K562 (cell line): ENCODE measurements around the gene BPHL. TPM values are rescaled to one million over a fixed set of nuclear protein-coding genes. Genes with fewer than 3 reads are reported as not detected.
"Not testable (repeated sequence)": the region's sequence is repeated elsewhere in the genome, so short reads cannot be mapped to it uniquely, and the experiment has no call there.

Source experiments
- ATAC-seq: fragments of 200-7000 bp; cut with Tn5 transposase; 3 replicates; pipeline ENCODE4 v1.9.1; 2020; ENCODE audit warnings: moderate library complexity
- BruUV-seq: library from RNA; stranded (reverse); fragments of 400-500 nt; replicated peaks from 2 replicates; lab custom pipeline; 2021; lab: Mats Ljungman, UMichigan
- CTCF ChIA-PET: fragments of 300-600 bp; formaldehyde crosslinking; extraction: SDS; loops from one replicate; lab custom pipeline; 2021; ENCODE audit warnings: low intra/inter-chr PET ratio; lab: Yijun Ruan, JAX
- POLR2A ChIA-PET: fragments of 300-600, 350-650 bp; sonication (Branson Sonifier 250); formaldehyde crosslinking; extraction: SDS; loops from one replicate; lab custom pipeline; 2021; ENCODE audit warnings: antibody characterized with exemption, inconsistent platforms; lab: Yijun Ruan, JAX
- DNase-seq, 4 experiments: peaks; one replicate each; pipeline versions ENCODE4 v3.0.0 to v3.0.0-alpha.2; 2011 to 2018; ENCODE audit warnings: low spot score in 3 of 4, mixed read lengths in 3 of 4; ENCODE audit errors: extremely low read depth in 1 of 4
- FAIRE-seq: peaks from 2 replicates; lab custom pipeline; 2011; peaks lifted over from hg19 to GRCh38; lab: Jason Lieb, UNC
- H2AFZ ChIP-seq: 2 replicates; pipeline ENCODE4 v1.6.0; 2011; ENCODE audit warnings: low read depth, low read length, control low read depth, inconsistent platforms
- H3K27ac ChIP-seq: fragments of 200-600 bp; 3 replicates; pipeline ENCODE4 v1.8.0; 2011; ENCODE audit warnings: low read depth, mild to moderate bottlenecking, control low read depth, inconsistent platforms, low read length, moderate library complexity, mixed read lengths; ENCODE audit errors: extremely low read depth
- H3K27me3 ChIP-seq, 2 experiments: fragments of 300-600 bp in 1 of 2; 2 replicates in 1 of 2; 3 replicates in 1 of 2; pipeline versions ENCODE4 v1.6.0 to v1.8.0; 2011; ENCODE audit warnings: inconsistent platforms in 2 of 2, low read length in 2 of 2, mild to moderate bottlenecking in 1 of 2, mixed read lengths in 1 of 2, moderate library complexity in 1 of 2; ENCODE audit not compliant: control insufficient read depth in 2 of 2, insufficient read depth in 2 of 2
- H3K36me3 ChIP-seq: fragments of 300-600 bp; 3 replicates; pipeline ENCODE4 v1.8.0; 2011; ENCODE audit warnings: mild to moderate bottlenecking, low read length, inconsistent platforms; ENCODE audit not compliant: control insufficient read depth, insufficient read depth
- H3K4me1 ChIP-seq, 2 experiments: fragments of 200-600 bp in 1 of 2; replicated peaks in 1 of 2; 2 replicates in 1 of 2; 3 replicates in 1 of 2; pipeline versions ENCODE4 v1.5.1 to v1.8.0; 2011; ENCODE audit warnings: inconsistent platforms in 2 of 2, low read length in 2 of 2, mild to moderate bottlenecking in 1 of 2, mixed read lengths in 1 of 2, moderate library complexity in 1 of 2; ENCODE audit not compliant: control insufficient read depth in 2 of 2, insufficient read depth in 2 of 2
- H3K4me2 ChIP-seq: 2 replicates; pipeline ENCODE4 v1.6.1; 2011; ENCODE audit warnings: low read length, control low read depth, inconsistent platforms, mixed read lengths; ENCODE audit not compliant: insufficient read depth
- H3K4me3 ChIP-seq: fragments of 200-600 bp; sonication (generic), shearing (Covaris generic); 2 replicates; pipeline ENCODE4 v1.5.1; 2016; ENCODE audit warnings: control low read depth, inconsistent platforms
- H3K79me2 ChIP-seq: fragments of 200-600 bp; 3 replicates; pipeline ENCODE4 v1.8.0; 2011; ENCODE audit warnings: low read length, inconsistent platforms; ENCODE audit not compliant: control insufficient read depth, insufficient read depth
- H3K9ac ChIP-seq, 2 experiments: 2 replicates each; pipeline versions ENCODE4 v1.6.0 to v1.6.1; 2011; ENCODE audit warnings: low read depth in 2 of 2, low read length in 2 of 2, control low read depth in 1 of 2, inconsistent platforms in 1 of 2, mild to moderate bottlenecking in 1 of 2, mixed read lengths in 1 of 2; ENCODE audit not compliant: insufficient read depth in 1 of 2
- H3K9me1 ChIP-seq: one replicate; pipeline ENCODE4 v1.6.0; 2011; ENCODE audit warnings: inconsistent platforms, mild to moderate bottlenecking, low read length, moderate library complexity; ENCODE audit not compliant: control insufficient read depth, insufficient read depth
- H3K9me3 ChIP-seq: replicated peaks from 2 replicates; pipeline ENCODE4 v1.5.1; 2011; ENCODE audit warnings: low read depth, low read length, inconsistent platforms; ENCODE audit not compliant: control insufficient read depth, insufficient read depth
- H4K20me1 ChIP-seq: replicated peaks from 2 replicates; pipeline ENCODE4 v1.6.1; 2011; ENCODE audit warnings: low read length, inconsistent platforms, mixed read lengths; ENCODE audit not compliant: control insufficient read depth, insufficient read depth
- C11orf30 ChIP-seq: fragments of 450-650 bp; IDR thresholded peaks from 2 replicates; pipeline ENCODE4 v1.6.1; 2016; ENCODE audit warnings: low read depth, mild to moderate bottlenecking
- FOXA3 ChIP-seq, 2 experiments: fragments of 450-650 bp in 1 of 2; sonication (generic) in 1 of 2; formaldehyde crosslinking; IDR thresholded peaks in 1 of 2; conservative IDR thresholded peaks in 1 of 2; 2 replicates each; pipeline versions ENCODE4 v1.4.0 to v1.8.0; 2020 to 2022; ENCODE audit warnings: mild to moderate bottlenecking in 2 of 2, missing genetic modification reagents in 1 of 2
- FOXK2 ChIP-seq, 2 experiments: fragments of 450-650 bp; IDR thresholded peaks in 1 of 2; conservative IDR thresholded peaks in 1 of 2; 2 replicates each; pipeline ENCODE4 v1.6.1; 2016; ENCODE audit warnings: low read depth in 2 of 2, mild to moderate bottlenecking in 1 of 2
- NFE2 ChIP-seq: IDR thresholded peaks from 2 replicates; pipeline ENCODE4 v1.6.1; 2014; ENCODE audit warnings: antibody characterized with exemption, low read depth
- POLR2B ChIP-seq: fragments of 450-650 bp; IDR thresholded peaks from 2 replicates; pipeline ENCODE4 v1.6.1; 2018; ENCODE audit warnings: low read depth; ENCODE audit not compliant: partially characterized antibody
- SMAD1 ChIP-seq: fragments of 150-350 bp; IDR thresholded peaks from 2 replicates; pipeline ENCODE4 v1.6.1; 2014; ENCODE audit warnings: low read length, low read depth; ENCODE audit not compliant: partially characterized antibody
- ZNF316 ChIP-seq: fragments of 450-650 bp; IDR thresholded peaks from 2 replicates; pipeline ENCODE4 v1.6.1; 2016
- WGBS: fragments of 100-300 bp; shearing (Covaris generic); methylation state at CpG from one replicate; pipeline ENCODE4 v1.1.6; 2016; ENCODE audit warnings: low coverage, mixed read lengths; ENCODE audit not compliant: insufficient coverage; ENCODE audit errors: missing lambda C conversion rate; 5-methylcytosine and 5-hydroxymethylcytosine counted together
- in situ Hi-C: fragments of 300-500 bp; cut with MboI; formaldehyde crosslinking; loops from 4 replicates; pipeline ENCODE4 v1.15.0; 2018; ENCODE audit warnings: inconsistent platforms, mixed read lengths
- intact Hi-C: fragments of 100-400 bp; cut with micrococcal nuclease; formaldehyde crosslinking; loops from 2 replicates; pipeline ENCODE4 v1.14.2; 2022
- polyA plus RNA-seq, 8 experiments: library from polyadenylated mRNA; depleted of rRNA in 4 of 8; stranded (reverse) in 5 of 8; unstranded in 3 of 8; fragments of >200 nt; fragmentation: Nextera tagmentation in 2 of 8; fragmentation: Illumina TruSeq in 1 of 8; extraction: Ambion mirVana in 2 of 8; extraction: Trizol in 1 of 8; gene quantifications; 2 replicates each; pipeline versions ENCODE4 v1.2.1 to v1.2.3, GENCODE V29; 2011 to 2014; ENCODE audit warnings: inconsistent platforms in 1 of 8, missing spikeins in 1 of 8
- total RNA-seq, 7 experiments: library from RNA; depleted of rRNA in 6 of 7; stranded (reverse); fragments of >200 nt in 6 of 7; fragmentation: Illumina TruSeq in 2 of 7; extraction: Trizol in 2 of 7; gene quantifications; 2 replicates each; pipeline versions ENCODE4 v1.2.1 to v1.2.3, GENCODE V29; 2011 to 2021; ENCODE audit warnings: low replicate concordance in 1 of 7
- TF ChIP-seq, protein P1 (sequence below), 2 experiments: fragments of 250-450 bp in 1 of 2; fragments of 450-650 bp in 1 of 2; sonication (Bioruptor Pico) in 1 of 2; IDR thresholded peaks; 2 replicates each; pipeline versions ENCODE4 v1.6.1 to v1.8.0; 2016 to 2021; ENCODE audit warnings: mild to moderate bottlenecking in 2 of 2, moderate library complexity in 2 of 2, missing compliant biosample characterization in 1 of 2, missing genetic modification characterization in 1 of 2
- TF ChIP-seq, protein P2 (sequence below), 2 experiments: IDR thresholded peaks in 1 of 2; conservative IDR thresholded peaks in 1 of 2; 2 replicates each; pipeline ENCODE4 v1.6.1; 2016; ENCODE audit warnings: low read depth in 2 of 2, mild to moderate bottlenecking in 1 of 2, missing compliant biosample characterization in 1 of 2, missing genetic modification characterization in 1 of 2, moderate library complexity in 1 of 2

Gene BPHL
- total and polyA plus RNA-seq, 9 of the 15 experiments (the other 6 are each of a cell fraction or from before 2014, with no cell fraction given), result 3.5 to 17.4 (median 8.2) TPM

DNA sequence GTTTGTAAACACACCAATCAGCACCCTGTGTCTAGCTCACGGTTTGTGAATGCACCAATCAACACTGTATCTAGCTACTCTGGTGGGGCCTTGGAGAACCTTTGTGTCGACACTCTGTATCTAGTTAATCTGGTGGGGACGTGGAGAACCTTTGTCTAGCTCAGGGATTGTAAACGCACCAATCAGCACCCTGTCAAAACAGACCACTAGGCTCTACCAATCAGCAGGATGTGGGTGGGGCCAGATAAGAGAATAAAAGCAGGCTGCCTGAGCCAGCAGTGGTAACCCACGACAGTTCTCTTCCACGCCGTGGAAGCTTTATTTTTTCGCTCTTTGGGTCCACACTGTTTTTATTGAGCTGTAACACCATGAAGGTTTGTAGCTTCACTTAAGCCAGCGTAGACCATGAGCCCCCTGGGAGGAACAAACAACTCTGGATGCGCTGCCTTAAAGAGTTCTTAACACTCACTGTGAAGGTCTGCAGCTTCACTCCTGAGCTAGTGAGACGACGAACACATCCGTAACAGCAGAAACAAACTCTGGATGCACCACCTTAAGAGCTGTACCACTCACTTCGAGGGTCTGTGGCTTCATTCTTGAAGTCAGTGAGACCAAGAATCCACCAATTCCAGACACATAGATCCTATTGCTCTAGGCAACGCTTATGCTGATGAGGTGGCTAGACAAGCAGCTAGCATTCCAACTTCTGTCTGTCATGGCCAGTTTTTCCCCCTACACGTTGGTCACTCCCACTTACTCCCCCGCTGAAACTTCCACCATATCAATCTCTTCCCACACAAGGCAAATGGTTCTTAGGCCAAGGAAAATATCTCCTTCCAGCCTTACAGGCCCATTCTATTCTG is 53.0 kb downstream of the BPHL start (continued):
- TF ChIP-seq SMAD1, result peak; percentile 42
- peak; percentile 54 for TF ChIP-seq POLR2B
- TF ChIP-seq, protein P1, sequence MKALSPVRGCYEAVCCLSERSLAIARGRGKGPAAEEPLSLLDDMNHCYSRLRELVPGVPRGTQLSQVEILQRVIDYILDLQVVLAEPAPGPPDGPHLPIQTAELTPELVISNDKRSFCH (CRISPR knock-in tag; IDR thresholded peaks at IDR 0.05), result not testable (repeated sequence)
- TF ChIP-seq, protein P1 (tag; IDR thresholded peaks at IDR 0.05), result 0 out of 2 replicates have a peak, but pooled peaks have one; percentile 9

DNA sequence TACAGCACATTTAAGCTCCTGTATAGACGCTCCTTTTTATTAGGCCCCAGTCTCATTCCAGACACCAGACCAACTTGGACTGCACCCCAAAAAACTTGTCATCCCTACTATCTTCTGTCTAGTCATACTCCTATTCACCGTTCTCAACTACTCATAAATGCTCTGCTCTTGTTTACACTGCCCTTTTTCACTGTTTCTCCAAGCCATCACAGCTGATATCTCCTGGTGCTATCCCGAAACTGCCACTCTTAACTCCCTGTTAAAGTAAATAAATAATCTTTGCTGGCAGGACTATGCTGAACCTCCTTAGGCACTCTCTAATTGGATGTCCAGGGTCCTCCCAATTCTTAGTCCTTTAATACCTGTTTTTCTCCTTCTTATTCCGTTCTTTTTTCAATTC is 54.3 kb downstream of the BPHL start:
- POLR2A ChIA-PET, result interaction anchor here (1.1 to 2.1 kb wide), 3 partner anchors 11 to 41 kb away, joined by 3 to 15 read pairs (median 5); no protein-coding TSS in a partner anchor
- CTCF ChIA-PET, H3K79me2 ChIP-seq, H3K36me3 ChIP-seq, in situ Hi-C loops, H3K4me3 ChIP-seq, intact Hi-C loops, H3K9me3 ChIP-seq, FAIRE-seq, H3K9me1 ChIP-seq, DNase-seq, H3K9ac ChIP-seq, ATAC-seq, H4K20me1 ChIP-seq, BruUV-seq, H3K27me3 ChIP-seq: not testable (repeated sequence)
- Histone ChIP-seq H2AFZ (peak overlapping the region; percentile 71), H3K4me1 (peaks cover 34 to 50% of the 10 kb centered on the region in 2 experiments), H3K27ac (peak overlapping the region; percentile 48; the same call in 2 of the 3 replicates), H3K4me2 (peak overlapping the region; percentile 22)
- TF ChIP-seq C11orf30, result peak; percentile 13; the same call in 1 of the 2 replicates
- TF ChIP-seq ZNF316, result peak; percentile 22; the same call in 1 of the 2 replicates
- 0 out of 2 replicates have a peak, but pooled peaks have one; percentile 3 for TF ChIP-seq NFE2
- TF ChIP-seq, protein P2, sequence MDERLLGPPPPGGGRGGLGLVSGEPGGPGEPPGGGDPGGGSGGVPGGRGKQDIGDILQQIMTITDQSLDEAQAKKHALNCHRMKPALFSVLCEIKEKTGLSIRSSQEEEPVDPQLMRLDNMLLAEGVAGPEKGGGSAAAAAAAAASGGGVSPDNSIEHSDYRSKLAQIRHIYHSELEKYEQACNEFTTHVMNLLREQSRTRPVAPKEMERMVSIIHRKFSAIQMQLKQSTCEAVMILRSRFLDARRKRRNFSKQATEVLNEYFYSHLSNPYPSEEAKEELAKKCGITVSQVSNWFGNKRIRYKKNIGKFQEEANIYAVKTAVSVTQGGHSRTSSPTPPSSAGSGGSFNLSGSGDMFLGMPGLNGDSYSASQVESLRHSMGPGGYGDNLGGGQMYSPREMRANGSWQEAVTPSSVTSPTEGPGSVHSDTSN (CRISPR knock-in tag; IDR thresholded peaks at IDR 0.05; ENCODE audit: low read depth), result not testable (repeated sequence)
- TF ChIP-seq, protein P2 (tag; conservative IDR thresholded peaks at IDR 0.05; ENCODE audit: low read depth), result 0 out of 2 replicates have a peak, but pooled peaks have one; percentile 20
- TF ChIP-seq FOXK2 (conservative IDR thresholded peaks at IDR 0.05 in 1 of 2, IDR thresholded peaks at IDR 0.05 in 1 of 2; ENCODE audit: low read depth in 2 of 2), result peak; percentile 59 to 76; a peak in 2 of 4 replicates
- peak in 1 of 2 experiments; percentile 55; a peak in 2 of 4 replicates for TF ChIP-seq FOXA3 (CRISPR knock-in tag; conservative IDR thresholded peaks at IDR 0.05 in 1 of 2, IDR thresholded peaks at IDR 0.05 in 1 of 2)
- WGBS, result 40% methylated on average over 4 of the region's 4 CpGs
